H1 (cell line): ENCODE measurements around the gene CALHM2. TPM values are rescaled to one million over a fixed set of nuclear protein-coding genes. Genes with fewer than 3 reads are reported as not detected.

Experiments used
- CTCF ChIA-PET: fragments of 300-600 bp; sonication (Branson Sonifier 250); formaldehyde crosslinking; loops from one replicate; lab custom pipeline; 2021; ENCODE audit not compliant: partially characterized antibody; lab: Charles Lee
- POLR2A ChIA-PET: fragments of 300-600 bp; sonication (Branson Sonifier 250); formaldehyde crosslinking; loops from one replicate; lab custom pipeline; 2021; ENCODE audit warnings: inconsistent platforms; ENCODE audit not compliant: partially characterized antibody; lab: Charles Lee
- DNase-seq, 2 experiments: peaks; one replicate each; pipeline versions ENCODE4 v3.0.0 to v3.0.0-alpha.2; 2010 to 2022; ENCODE audit warnings: low spot score in 2 of 2, low read depth in 1 of 2, mixed read lengths in 1 of 2
- FAIRE-seq: peaks from 2 replicates; lab custom pipeline; 2011; peaks lifted over from hg19 to GRCh38; lab: Jason Lieb, UNC
- H2AFZ ChIP-seq: 2 replicates; pipeline ENCODE4 v1.8.1; 2012; ENCODE audit warnings: low read length, inconsistent platforms
- H2AK5ac ChIP-seq: 2 replicates; pipeline ENCODE4 v1.6.1; 2013; ENCODE audit warnings: low read depth, low read length
- H2BK120ac ChIP-seq: replicated peaks from 2 replicates; pipeline ENCODE3; 2013; ENCODE audit warnings: low read depth, low read length, inconsistent platforms
- H2BK12ac ChIP-seq: 2 replicates; pipeline ENCODE4 v1.6.1; 2013; ENCODE audit warnings: low read depth, low read length
- H2BK15ac ChIP-seq: 2 replicates; pipeline ENCODE4 v1.6.1; 2013; ENCODE audit warnings: low read length
- H2BK20ac ChIP-seq: 2 replicates; pipeline ENCODE4 v1.6.1; 2013; ENCODE audit warnings: low read length
- H2BK5ac ChIP-seq: 2 replicates; pipeline ENCODE4 v1.6.1; 2013; ENCODE audit warnings: low read depth, low read length
- H3K14ac ChIP-seq: 2 replicates; pipeline ENCODE4 v1.6.1; 2013; ENCODE audit warnings: inconsistent platforms; ENCODE audit not compliant: insufficient read length
- H3K18ac ChIP-seq: 2 replicates; pipeline ENCODE4 v1.6.1; 2013; ENCODE audit warnings: low read length; ENCODE audit errors: extremely low read depth
- H3K23ac ChIP-seq: 2 replicates; pipeline ENCODE4 v1.6.1; 2013; ENCODE audit warnings: inconsistent platforms; ENCODE audit not compliant: insufficient read length
- H3K23me2 ChIP-seq: 2 replicates; pipeline ENCODE4 v1.6.1; 2013; ENCODE audit warnings: low read depth, low read length
- H3K27ac ChIP-seq: 2 replicates; pipeline ENCODE4 v1.6.1; 2011; ENCODE audit warnings: low read depth, low read length, inconsistent platforms
- H3K27me3 ChIP-seq, 4 experiments: replicated peaks in 1 of 4; 1 replicate in 1 of 4; 2 replicates in 3 of 4; pipeline versions ENCODE4 v1.6.1 to v1.8.1; 2011 to 2013; ENCODE audit warnings: low read length in 3 of 4, mild to moderate bottlenecking in 3 of 4, inconsistent platforms in 2 of 4, mixed read lengths in 2 of 4, moderate library complexity in 1 of 4; ENCODE audit not compliant: control insufficient read depth in 3 of 4, insufficient read depth in 3 of 4; ENCODE audit errors: extremely low read depth in 1 of 4
- H3K36me3 ChIP-seq, 4 experiments: 2 replicates each; pipeline versions ENCODE4 v1.6.1 to v1.8.1; 2011 to 2013; ENCODE audit warnings: mild to moderate bottlenecking in 4 of 4, low read length in 3 of 4, moderate library complexity in 2 of 4, control low read depth in 1 of 4, inconsistent platforms in 1 of 4; ENCODE audit not compliant: insufficient read depth in 4 of 4, control insufficient read depth in 2 of 4
- H3K4ac ChIP-seq: replicated peaks from 2 replicates; pipeline ENCODE3; 2013; ENCODE audit warnings: low read length, low read depth, mixed read lengths, inconsistent platforms; ENCODE audit not compliant: insufficient read length
- H3K4me1 ChIP-seq, 4 experiments: replicated peaks in 1 of 4; 1 replicate in 1 of 4; 2 replicates in 3 of 4; pipeline versions ENCODE4 v1.6.1 to v1.8.1; 2011 to 2013; ENCODE audit warnings: low read length in 3 of 4, inconsistent platforms in 2 of 4, mixed read lengths in 1 of 4; ENCODE audit not compliant: insufficient read depth in 4 of 4, control insufficient read depth in 3 of 4
- H3K4me2 ChIP-seq, 2 experiments: 2 replicates each; pipeline versions ENCODE4 v1.6.1 to v1.8.1; 2011 to 2013; ENCODE audit warnings: low read depth in 2 of 2, low read length in 2 of 2, control low read depth in 1 of 2, inconsistent platforms in 1 of 2, mild to moderate bottlenecking in 1 of 2; ENCODE audit not compliant: insufficient read depth in 1 of 2
- H3K4me3 ChIP-seq, 4 experiments: fragments of 200-600, 300-600 bp in 1 of 4; sonication (generic), shearing (Covaris generic), sonication (Bioruptor Twin) in 1 of 4; 2 replicates each; pipeline versions ENCODE4 v1.5.1 to v1.8.1; 2011 to 2016; ENCODE audit warnings: low read length in 4 of 4, low read depth in 3 of 4, control low read depth in 2 of 4, inconsistent platforms in 2 of 4, mild to moderate bottlenecking in 2 of 4, mixed read lengths in 1 of 4, moderate library complexity in 1 of 4; ENCODE audit not compliant: insufficient read depth in 2 of 4; ENCODE audit errors: extremely low read depth in 1 of 4
- H3K56ac ChIP-seq: replicated peaks from 2 replicates; pipeline ENCODE3; 2013; ENCODE audit warnings: low read depth, mild to moderate bottlenecking, mixed read lengths, low read length, inconsistent platforms; ENCODE audit not compliant: insufficient read length
- H3K79me1 ChIP-seq: 2 replicates; pipeline ENCODE4 v1.6.1; 2013; ENCODE audit warnings: low read depth, low read length, control low read depth
- H3K79me2 ChIP-seq, 2 experiments: 2 replicates each; pipeline versions ENCODE4 v1.6.1 to v1.8.1; 2012 to 2013; ENCODE audit warnings: low read length in 2 of 2, mild to moderate bottlenecking in 2 of 2, inconsistent platforms in 1 of 2; ENCODE audit not compliant: insufficient read depth in 2 of 2, control insufficient read depth in 1 of 2
- H3K9ac ChIP-seq, 4 experiments: replicated peaks in 1 of 4; 1 replicate in 1 of 4; 2 replicates in 3 of 4; pipeline versions ENCODE4 v1.6.1 to v1.8.1; 2011 to 2013; ENCODE audit warnings: low read depth in 3 of 4, low read length in 3 of 4, control low read depth in 2 of 4, mild to moderate bottlenecking in 2 of 4, moderate library complexity in 2 of 4, inconsistent platforms in 1 of 4; ENCODE audit errors: extremely low read depth in 1 of 4
- H3K9me3 ChIP-seq, 2 experiments: 2 replicates each; pipeline versions ENCODE4 v1.6.1 to v1.8.1; 2012 to 2013; ENCODE audit warnings: mild to moderate bottlenecking in 2 of 2, moderate library complexity in 2 of 2, control low read depth in 1 of 2, inconsistent platforms in 1 of 2, low read depth in 1 of 2, low read length in 1 of 2, mixed read lengths in 1 of 2; ENCODE audit not compliant: insufficient read depth in 2 of 2
- H4K20me1 ChIP-seq, 2 experiments: replicated peaks in 1 of 2; 2 replicates each; pipeline versions ENCODE3 to v1.8.1; 2011 to 2013; ENCODE audit warnings: inconsistent platforms in 2 of 2, low read length in 2 of 2, mild to moderate bottlenecking in 1 of 2; ENCODE audit not compliant: insufficient read depth in 2 of 2, control insufficient read depth in 1 of 2
- H4K5ac ChIP-seq: 2 replicates; pipeline ENCODE4 v1.6.1; 2013; ENCODE audit warnings: low read length, low read depth, mixed read lengths, inconsistent platforms; ENCODE audit not compliant: insufficient read length
- H4K8ac ChIP-seq: 2 replicates; pipeline ENCODE4 v1.8.0; 2013; ENCODE audit warnings: mild to moderate bottlenecking, moderate library complexity, low read length, inconsistent platforms; ENCODE audit not compliant: insufficient read depth; ENCODE audit errors: extremely low read depth
- H4K91ac ChIP-seq: replicated peaks from 2 replicates; pipeline ENCODE3; 2013; ENCODE audit warnings: low read length, mixed read lengths, inconsistent platforms; ENCODE audit not compliant: insufficient read length
- CREB1 ChIP-seq: IDR thresholded peaks from 2 replicates; pipeline ENCODE4 v1.6.1; 2012; ENCODE audit warnings: inconsistent platforms
- EP300 ChIP-seq, 2 experiments: IDR thresholded peaks; 1 replicate in 1 of 2; 2 replicates in 1 of 2; pipeline ENCODE4 v1.6.1; 2011 to 2012; ENCODE audit warnings: low read depth in 2 of 2, low read length in 2 of 2, mild to moderate bottlenecking in 2 of 2, borderline replicate concordance in 1 of 2, inconsistent platforms in 1 of 2, moderate library complexity in 1 of 2
- MAX ChIP-seq: IDR thresholded peaks from 2 replicates; pipeline ENCODE4 v1.6.1; 2012; ENCODE audit warnings: inconsistent platforms
- PHF8 ChIP-seq: fragments of 200-600 bp; sonication (generic); conservative IDR thresholded peaks from 2 replicates; pipeline ENCODE4 v1.7.1; 2012; ENCODE audit warnings: low read depth, mild to moderate bottlenecking, inconsistent platforms, low read length, moderate library complexity
- POLR2AphosphoS5 ChIP-seq: IDR thresholded peaks from 2 replicates; pipeline ENCODE4 v1.6.1; 2011; ENCODE audit warnings: low read depth, low read length
- RBBP5 ChIP-seq: IDR thresholded peaks from 2 replicates; pipeline ENCODE4 v1.7.1; 2012; ENCODE audit warnings: low read depth, mild to moderate bottlenecking, inconsistent platforms, low read length, moderate library complexity, borderline replicate concordance
- RNF2 ChIP-seq: fragments of 200-900, 300-1000 bp; sonication (generic); IDR thresholded peaks from 2 replicates; pipeline ENCODE4 v1.7.1; 2016; ENCODE audit warnings: borderline replicate concordance, low read depth, mild to moderate bottlenecking, antibody characterized with exemption, low read length; ENCODE audit not compliant: poor library complexity, severe bottlenecking; ENCODE audit errors: missing control alignments
- SIN3A ChIP-seq, 2 experiments: IDR thresholded peaks in 1 of 2; conservative IDR thresholded peaks in 1 of 2; 2 replicates each; pipeline ENCODE4 v1.6.1; 2011 to 2012; ENCODE audit warnings: low read length in 2 of 2, improper control_type of control experiment in 1 of 2, low read depth in 1 of 2, mild to moderate bottlenecking in 1 of 2
- SP1 ChIP-seq: IDR thresholded peaks from 2 replicates; pipeline ENCODE4 v1.6.1; 2011; ENCODE audit warnings: low read depth, low read length
- TAF1 ChIP-seq: IDR thresholded peaks from 2 replicates; pipeline ENCODE4 v1.6.1; 2011; ENCODE audit warnings: mild to moderate bottlenecking, low read depth, low read length
- USF2 ChIP-seq: IDR thresholded peaks from 2 replicates; pipeline ENCODE4 v1.6.1; 2011; ENCODE audit warnings: low read length, improper control_type of control experiment
- ZNF274 ChIP-seq: IDR thresholded peaks from 2 replicates; pipeline ENCODE4 v1.7.0; 2012; ENCODE audit warnings: low read length, borderline replicate concordance; ENCODE audit errors: extremely low read depth
- WGBS, 2 experiments: shearing (Covaris generic) in 1 of 2; methylation state at CpG; one replicate each; pipeline versions ENCODE4 v1.1.6 to v1.1.7; 2013 to 2015; ENCODE audit warnings: low lambda C conversion rate in 2 of 2, mixed read lengths in 2 of 2, inconsistent platforms in 1 of 2, low coverage in 1 of 2, missing lambda C conversion rate in 1 of 2; ENCODE audit not compliant: insufficient replicate concordance in 2 of 2, insufficient coverage in 1 of 2, insufficient read length in 1 of 2; ENCODE audit errors: extremely low coverage in 1 of 2, missing lambda C conversion rate in 1 of 2; 5-methylcytosine and 5-hydroxymethylcytosine counted together
- polyA plus RNA-seq, 7 experiments: library from polyadenylated mRNA; depleted of rRNA in 3 of 7; stranded (reverse) in 5 of 7; unstranded in 2 of 7; fragments of >200 nt in 5 of 7; fragments of 200-250 nt in 2 of 7; gene quantifications; 1 replicate in 5 of 7; 2 replicates in 1 of 7; 4 replicates in 1 of 7; pipeline versions ENCODE4 v1.2.1 to v1.2.3, GENCODE V29; 2011 to 2013; ENCODE audit warnings: missing spikeins in 2 of 7, mixed read lengths in 2 of 7
- total RNA-seq: library from RNA; stranded (reverse); fragmentation: NEBNext Ultra II Directional; extraction: Animal tissue kit (Norgen Biotek cat#: 25700); gene quantifications from 2 replicates; pipeline ENCODE4 v1.2.1, GENCODE V29; 2021

CALHM2 gene
- total and polyA plus RNA-seq, 2 of the 8 experiments (the other 6 are each of a cell fraction or from before 2014, with no cell fraction given) = 1.2 to 2.4 TPM

- no peaks in the 10 kb centered on the region for H3K27me3 ChIP-seq
- no peak overlapping the region for H2BK5ac ChIP-seq
- no peak overlapping the region for H3K4me2 ChIP-seq
- no peak for DNase-seq
- H3K18ac ChIP-seq = no peak overlapping the region
- H3K79me2 ChIP-seq = no peaks in the 10 kb centered on the region
- no peak overlapping the region for H3K4ac ChIP-seq
- no peaks in the 10 kb centered on the region for H3K4me1 ChIP-seq
- no peaks in the 10 kb centered on the region; the same call in 1 of the 2 replicates for H3K79me1 ChIP-seq
- no peak overlapping the region for H3K9ac ChIP-seq
- 91% methylated on average over 10 of the region's 13 CpGs; no CpG with 5 or more reads in 1 of the 2 experiments for WGBS, 2 experiments
- no peak overlapping the region for H3K4me3 ChIP-seq
- peaks cover 39 to 91% (median 82%) of the 10 kb centered on the region in 4 experiments for H3K36me3 ChIP-seq
- no peak overlapping the region for H2AFZ ChIP-seq
- no peak overlapping the region for H2BK15ac ChIP-seq
- CTCF ChIA-PET = interaction anchor here (0.6 to 4.3 kb wide), 6 partner anchors 18 to 122 kb away, joined by 3 to 21 read pairs (median 6); no protein-coding TSS in a partner anchor
- H2BK12ac ChIP-seq = no peak overlapping the region
- H2BK120ac ChIP-seq = no peak overlapping the region
- no peak overlapping the region for H3K23ac ChIP-seq
- no peak overlapping the region for H3K14ac ChIP-seq
- POLR2A ChIA-PET = interaction anchor here (1.1 to 2.3 kb wide), 3 partner anchors 10 to 34 kb away, joined by 3 to 7 read pairs (median 4); partner anchors contain the start of gene CALHM2
- FAIRE-seq = no peak
- H3K9me3 ChIP-seq = no peaks in the 10 kb centered on the region
- H3K56ac ChIP-seq = no peak overlapping the region
- H2BK20ac ChIP-seq = no peak overlapping the region
- H4K8ac ChIP-seq = no peak overlapping the region
- no peak overlapping the region for H4K91ac ChIP-seq
- H3K27ac ChIP-seq = no peak overlapping the region
- no peaks in the 10 kb centered on the region for H3K23me2 ChIP-seq
- no peak overlapping the region for H2AK5ac ChIP-seq
- H4K5ac ChIP-seq = no peak overlapping the region
- H4K20me1 ChIP-seq = peaks cover 0 to 8% of the 10 kb centered on the region in 2 experiments
- TF ChIP-seq RNF2 (no peak), MAX (no peak), RBBP5 (no peak), PHF8 (no peak), USF2 (no peak), POLR2AphosphoS5 (no peak), ZNF274 (no peak), TAF1 (no peak), SP1 (no peak), EP300 (IDR thresholded peaks at IDR 0.05; ENCODE audit: borderline replicate concordance in 1 of 2, low read depth in 2 of 2, low read length in 2 of 2) (no peak), SIN3A (conservative IDR thresholded peaks at IDR 0.05 in 1 of 2, IDR thresholded peaks at IDR 0.05 in 1 of 2; ENCODE audit: low read depth in 1 of 2, low read length in 2 of 2) (no peak), CREB1 (no peak)
Measured at GRCh38 chr10:103442031-103442461, 10.1 kb downstream of the CALHM2 start.
